B cell (primary cell): ENCODE results near the gene OR51I1.

Experiments
- CTCF ChIP-seq: fragments of 200-600 bp; IDR thresholded peaks from one replicate; pipeline ENCODE4 v1.8.0; 2022; ENCODE audit warnings: antibody characterized with exemption, mild to moderate bottlenecking
- EZH2 ChIP-seq: IDR thresholded peaks from 2 replicates; pipeline ENCODE4 v1.6.1; 2012; ENCODE audit warnings: borderline replicate concordance, low read depth, mild to moderate bottlenecking, moderate library complexity, low read length; ENCODE audit not compliant: insufficient read depth, poor library complexity, severe bottlenecking

GRCh38 chr11:5420993-5421392 is 20.3 kb downstream of the OR51I1 start:
- TF ChIP-seq CTCF (no peak), EZH2 (no peak)
